ENCODE results near the gene NANP.

Gene NANP

GRCh38 chr20:25567286-25567685 is 56.5 kb downstream of the NANP start:
- no peak for DNase-seq

- no peak for DNase-seq
Observed at GRCh38 chr20:25566821-25567220, 57.0 kb downstream of the NANP start.

GRCh38 chr20:25565578-25566157 is 58.1 kb downstream of the NANP start:
- no peak for DNase-seq

- no peak for DNase-seq
Observed at GRCh38 chr20:25563876-25564275, 59.9 kb downstream of the NANP start.

GRCh38 chr20:25563362-25563761 is 60.5 kb downstream of the NANP start:
- no peak for DNase-seq

Data from OCI-M1 (cell line).